ENCODE data around the gene GABRB1.

GABRB1 gene

GRCh38 chr4:47068986-47069385 is 37.6 kb downstream of the GABRB1 start (continued):
- TF ChIP-seq PPARA (CRISPR knock-in tag; IDR thresholded peaks at IDR 0.05; ENCODE audit: borderline replicate concordance): no peak
- TF ChIP-seq TOX (CRISPR knock-in tag; IDR thresholded peaks at IDR 0.05; ENCODE audit: borderline replicate concordance): no peak
- no peak for TF ChIP-seq RARB (CRISPR knock-in tag; IDR thresholded peaks at IDR 0.05)

GRCh38 chr4:47071901-47072341 is 40.6 kb downstream of the GABRB1 start:
- ATAC-seq: no peak
- no peak for TF ChIP-seq RARB (CRISPR knock-in tag; IDR thresholded peaks at IDR 0.05)
- no peak for TF ChIP-seq ZNF565 (CRISPR knock-in tag; conservative IDR thresholded peaks at IDR 0.05; ENCODE audit: low read depth)
- TF ChIP-seq ZFP30 (CRISPR knock-in tag; IDR thresholded peaks at IDR 0.05): no peak

GRCh38 chr4:47073647-47074046 is 42.3 kb downstream of the GABRB1 start:
- TF ChIP-seq ISL1 (CRISPR knock-in tag; IDR thresholded peaks at IDR 0.05) (no peak), PPARA (CRISPR knock-in tag; IDR thresholded peaks at IDR 0.05; ENCODE audit: borderline replicate concordance) (no peak), OSR1 (CRISPR knock-in tag; IDR thresholded peaks at IDR 0.05) (no peak), TCF4 (CRISPR knock-in tag; IDR thresholded peaks at IDR 0.05; ENCODE audit: borderline replicate concordance) (no peak), ESRRG (CRISPR knock-in tag; IDR thresholded peaks at IDR 0.05) (no peak)
- ATAC-seq: no peak

GRCh38 chr4:47074816-47075215 is 43.4 kb downstream of the GABRB1 start:
- ATAC-seq: no peak
- TF ChIP-seq BACH2 (CRISPR knock-in tag; IDR thresholded peaks at IDR 0.05; ENCODE audit: borderline replicate concordance) (no peak), ZNF70 (CRISPR knock-in tag; IDR thresholded peaks at IDR 0.05) (no peak), ZNF8 (CRISPR knock-in tag; IDR thresholded peaks at IDR 0.05) (no peak), ZFP30 (CRISPR knock-in tag; IDR thresholded peaks at IDR 0.05) (no peak), ZC3H10 (CRISPR knock-in tag; IDR thresholded peaks at IDR 0.05) (no peak), TCF4 (CRISPR knock-in tag; IDR thresholded peaks at IDR 0.05; ENCODE audit: borderline replicate concordance) (no peak), TOX (CRISPR knock-in tag; IDR thresholded peaks at IDR 0.05; ENCODE audit: borderline replicate concordance) (no peak), ARNTL (CRISPR knock-in tag; IDR thresholded peaks at IDR 0.05; ENCODE audit: borderline replicate concordance, low read depth) (no peak), SNAI2 (CRISPR knock-in tag; IDR thresholded peaks at IDR 0.05) (no peak), ZNF565 (CRISPR knock-in tag; conservative IDR thresholded peaks at IDR 0.05; ENCODE audit: low read depth) (no peak), PPARA (CRISPR knock-in tag; IDR thresholded peaks at IDR 0.05; ENCODE audit: borderline replicate concordance) (no peak), OSR1 (CRISPR knock-in tag; IDR thresholded peaks at IDR 0.05) (no peak), RARB (CRISPR knock-in tag; IDR thresholded peaks at IDR 0.05) (no peak), CREB5 (CRISPR knock-in tag; IDR thresholded peaks at IDR 0.05; ENCODE audit: low read depth) (no peak)

GRCh38 chr4:47075262-47075661 is 43.9 kb downstream of the GABRB1 start:
- no peak for ATAC-seq
- TF ChIP-seq SNAI2 (CRISPR knock-in tag; IDR thresholded peaks at IDR 0.05): no peak
- no peak for TF ChIP-seq ZNF565 (CRISPR knock-in tag; conservative IDR thresholded peaks at IDR 0.05; ENCODE audit: low read depth)
- no peak for TF ChIP-seq POU6F1 (CRISPR knock-in tag; IDR thresholded peaks at IDR 0.05; ENCODE audit: borderline replicate concordance, low read depth)
- TF ChIP-seq ZC3H10 (CRISPR knock-in tag; IDR thresholded peaks at IDR 0.05): no peak
- TF ChIP-seq TCF4 (CRISPR knock-in tag; IDR thresholded peaks at IDR 0.05; ENCODE audit: borderline replicate concordance): no peak

GRCh38 chr4:47075919-47076318 is 44.6 kb downstream of the GABRB1 start:
- no peak for ATAC-seq
- TF ChIP-seq PATZ1 (CRISPR knock-in tag; IDR thresholded peaks at IDR 0.05; ENCODE audit: borderline replicate concordance): no peak
- TF ChIP-seq PPARA (CRISPR knock-in tag; IDR thresholded peaks at IDR 0.05; ENCODE audit: borderline replicate concordance): no peak
- no peak for TF ChIP-seq ARNTL (CRISPR knock-in tag; IDR thresholded peaks at IDR 0.05; ENCODE audit: borderline replicate concordance, low read depth)
- TF ChIP-seq ZFP30 (CRISPR knock-in tag; IDR thresholded peaks at IDR 0.05): no peak
- TF ChIP-seq RARB (CRISPR knock-in tag; IDR thresholded peaks at IDR 0.05): no peak
- TF ChIP-seq CSRNP3 (CRISPR knock-in tag; IDR thresholded peaks at IDR 0.05): no peak
- no peak for TF ChIP-seq CSDC2 (CRISPR knock-in tag; IDR thresholded peaks at IDR 0.05)
- TF ChIP-seq ZNF565 (CRISPR knock-in tag; conservative IDR thresholded peaks at IDR 0.05; ENCODE audit: low read depth): no peak
- TF ChIP-seq ZNF8 (CRISPR knock-in tag; IDR thresholded peaks at IDR 0.05): no peak
- TF ChIP-seq ESRRG (CRISPR knock-in tag; IDR thresholded peaks at IDR 0.05): no peak
- no peak for TF ChIP-seq ZNF70 (CRISPR knock-in tag; IDR thresholded peaks at IDR 0.05)
- no peak for TF ChIP-seq POU6F1 (CRISPR knock-in tag; IDR thresholded peaks at IDR 0.05; ENCODE audit: borderline replicate concordance, low read depth)
- TF ChIP-seq ZC3H10 (CRISPR knock-in tag; IDR thresholded peaks at IDR 0.05): no peak
- TF ChIP-seq BACH2 (CRISPR knock-in tag; IDR thresholded peaks at IDR 0.05; ENCODE audit: borderline replicate concordance): no peak
- TF ChIP-seq ISL1 (CRISPR knock-in tag; IDR thresholded peaks at IDR 0.05): no peak
- no peak for TF ChIP-seq OSR1 (CRISPR knock-in tag; IDR thresholded peaks at IDR 0.05)
- TF ChIP-seq CREB5 (CRISPR knock-in tag; IDR thresholded peaks at IDR 0.05; ENCODE audit: low read depth): no peak
- no peak for TF ChIP-seq TCF4 (CRISPR knock-in tag; IDR thresholded peaks at IDR 0.05; ENCODE audit: borderline replicate concordance)
- TF ChIP-seq GLIS3 (CRISPR knock-in tag; IDR thresholded peaks at IDR 0.05): no peak

Data from SK-N-SH treated with all-trans-retinoic acid at 6 μM for 48 hours (cell line).